ENCODE data around the gene COA7.

- TF ChIP-seq SUZ12 (IDR thresholded peaks at IDR 0.05; ENCODE audit: extremely low read depth, insufficient read depth, insufficient read length) (no peak), YY1 (IDR thresholded peaks at IDR 0.05; ENCODE audit: insufficient read depth, insufficient read length) (no peak), ZNF274 (IDR thresholded peaks at IDR 0.05; ENCODE audit: low read depth, low read length) (no peak)
Measured at GRCh38 chr1:52663716-52664115, 34.4 kb downstream of the COA7 start.
